ENCODE data around the gene URI1.

DNA sequence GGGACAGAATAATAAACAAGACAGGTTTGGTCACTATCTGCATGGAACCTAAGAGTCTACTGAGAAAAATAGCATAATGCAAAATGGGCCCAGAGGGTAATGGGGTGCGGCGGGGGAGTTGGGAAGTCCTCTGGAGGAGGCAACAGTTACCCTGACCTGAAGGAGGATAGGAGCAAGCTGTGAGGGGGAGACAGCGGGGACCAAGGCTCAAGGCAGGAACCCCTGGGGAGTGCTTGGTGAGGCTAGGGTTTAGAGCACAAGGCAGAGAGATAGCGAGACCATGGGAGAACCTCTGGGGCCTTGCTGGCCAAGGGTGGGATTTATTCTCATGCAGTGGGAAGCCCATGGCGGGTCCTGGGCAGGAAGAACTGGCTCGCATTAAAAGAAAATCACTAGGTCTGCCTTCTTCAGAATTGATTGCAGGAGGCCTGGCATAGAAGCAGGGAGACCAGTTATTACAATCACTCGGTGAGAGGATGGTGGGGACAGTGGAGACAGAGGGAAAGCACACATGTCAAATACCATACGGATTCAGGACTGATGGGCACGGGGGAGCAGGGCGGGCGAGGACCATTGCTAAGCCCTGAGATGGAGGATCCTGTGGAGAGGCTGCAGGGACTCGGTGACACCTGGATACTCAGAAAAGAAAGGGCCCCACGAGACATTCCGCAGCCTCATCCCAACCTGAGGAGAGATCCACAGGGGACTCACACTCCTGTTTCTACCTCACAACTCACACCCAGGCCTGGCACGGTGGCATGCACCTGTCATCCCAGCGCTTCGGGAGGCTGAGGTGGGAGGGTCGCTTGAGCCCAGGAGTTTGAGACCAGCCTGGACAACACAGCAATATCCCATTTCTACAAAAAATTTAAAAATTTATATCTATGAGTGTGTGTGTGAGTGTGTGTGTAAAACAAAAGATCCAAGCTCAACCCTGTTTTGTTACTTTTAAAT is 110.4 kb downstream of the URI1 start:
- TF ChIP-seq EZH2 (IDR thresholded peaks at IDR 0.05; ENCODE audit: insufficient read depth, poor library complexity, severe bottlenecking): no peak
- no peak for TF ChIP-seq EZH2phosphoT487 (IDR thresholded peaks at IDR 0.05; ENCODE audit: insufficient read depth, low read depth)

Data from GM23248 (cell line).